Fibroblast of villous mesenchyme (primary cell): ENCODE results near the gene PLXNA2. TPM values are rescaled to one million over a fixed set of nuclear protein-coding genes. Genes with fewer than 3 reads are reported as not detected.

Experiments used
- DNase-seq: peaks from one replicate; pipeline ENCODE4 v3.0.0-alpha.2; 2010; ENCODE audit warnings: low read depth
- H3K4me3 ChIP-seq: 2 replicates; pipeline ENCODE4 v1.5.1; 2011; ENCODE audit warnings: low read depth, mild to moderate bottlenecking, low read length
- total RNA-seq: library from RNA; depleted of rRNA; stranded (reverse); fragments of >200 nt; gene quantifications from 2 replicates; pipeline ENCODE4 v1.2.3, GENCODE V29; 2012
- TF ChIP-seq, protein P1 (sequence below): IDR thresholded peaks from 2 replicates; pipeline ENCODE4 v1.5.1; 2012; ENCODE audit warnings: low read depth, mild to moderate bottlenecking, low read length; ENCODE audit not compliant: insufficient read depth

The PLXNA2 gene
- total RNA-seq, 1 donor, result 0.86 TPM

DNA sequence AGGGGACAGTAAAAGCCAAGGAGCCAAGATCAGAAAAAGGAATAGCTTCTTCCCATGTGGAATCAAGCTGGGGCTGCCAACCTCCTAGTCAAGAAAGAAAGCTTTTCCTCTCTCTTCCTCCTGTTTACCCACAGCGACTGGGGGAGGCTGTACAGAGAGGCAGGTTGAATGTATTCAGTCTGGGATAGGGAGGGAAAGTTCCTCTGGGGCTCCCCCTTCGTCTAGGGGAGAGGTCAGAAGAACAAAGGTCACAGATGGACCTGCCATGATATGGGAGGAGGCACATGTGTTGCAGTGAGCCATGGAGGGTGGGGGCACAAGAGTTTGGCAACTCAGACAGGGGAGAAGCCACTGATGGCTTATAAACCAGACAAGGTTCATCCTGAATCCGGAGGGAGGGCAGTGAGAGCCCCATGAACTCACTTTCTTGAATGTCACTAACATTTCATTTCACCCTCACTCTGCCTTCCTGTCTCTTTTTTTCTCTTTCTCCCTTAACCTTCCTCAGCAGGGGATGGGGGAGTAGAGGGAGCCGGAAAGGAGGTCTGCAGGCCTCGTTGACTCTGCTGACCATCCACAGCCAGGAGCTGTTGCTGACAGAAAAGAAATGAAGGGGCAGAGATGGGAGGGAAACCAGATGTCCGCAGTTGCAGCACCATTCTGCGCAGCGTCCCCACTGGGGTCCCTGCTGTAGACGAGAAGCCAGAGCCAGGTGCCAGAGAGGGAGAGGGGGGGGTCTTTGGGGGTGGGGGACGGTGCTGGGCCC, 61.1 kb downstream of the PLXNA2 start:
- TF ChIP-seq, protein P1, sequence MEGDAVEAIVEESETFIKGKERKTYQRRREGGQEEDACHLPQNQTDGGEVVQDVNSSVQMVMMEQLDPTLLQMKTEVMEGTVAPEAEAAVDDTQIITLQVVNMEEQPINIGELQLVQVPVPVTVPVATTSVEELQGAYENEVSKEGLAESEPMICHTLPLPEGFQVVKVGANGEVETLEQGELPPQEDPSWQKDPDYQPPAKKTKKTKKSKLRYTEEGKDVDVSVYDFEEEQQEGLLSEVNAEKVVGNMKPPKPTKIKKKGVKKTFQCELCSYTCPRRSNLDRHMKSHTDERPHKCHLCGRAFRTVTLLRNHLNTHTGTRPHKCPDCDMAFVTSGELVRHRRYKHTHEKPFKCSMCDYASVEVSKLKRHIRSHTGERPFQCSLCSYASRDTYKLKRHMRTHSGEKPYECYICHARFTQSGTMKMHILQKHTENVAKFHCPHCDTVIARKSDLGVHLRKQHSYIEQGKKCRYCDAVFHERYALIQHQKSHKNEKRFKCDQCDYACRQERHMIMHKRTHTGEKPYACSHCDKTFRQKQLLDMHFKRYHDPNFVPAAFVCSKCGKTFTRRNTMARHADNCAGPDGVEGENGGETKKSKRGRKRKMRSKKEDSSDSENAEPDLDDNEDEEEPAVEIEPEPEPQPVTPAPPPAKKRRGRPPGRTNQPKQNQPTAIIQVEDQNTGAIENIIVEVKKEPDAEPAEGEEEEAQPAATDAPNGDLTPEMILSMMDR, result no peak
- no peak overlapping the region for H3K4me3 ChIP-seq
- no peak for DNase-seq

DNA sequence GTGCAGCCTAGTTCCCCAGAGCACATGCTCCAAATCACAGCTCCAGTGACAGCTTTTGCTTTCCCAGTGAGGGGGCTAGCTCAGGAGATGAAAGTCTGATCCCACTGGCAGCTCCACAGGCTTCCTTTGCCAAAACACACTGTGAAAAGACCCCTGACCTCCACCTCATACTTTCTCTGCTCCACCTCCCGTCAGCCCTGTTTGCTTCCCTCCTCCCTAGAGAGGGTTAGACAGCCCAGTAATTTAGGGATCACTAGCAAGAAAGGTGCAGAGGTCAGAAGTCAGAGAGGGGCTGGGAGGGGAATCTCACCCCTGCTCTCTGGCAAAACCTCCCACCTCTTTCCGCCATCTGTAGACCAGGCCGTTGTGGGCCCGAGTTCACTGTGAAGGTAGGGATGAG, 62.8 kb downstream of the PLXNA2 start:
- H3K4me3 ChIP-seq, result no peak overlapping the region
- TF ChIP-seq, protein P1, result no peak
- no peak for DNase-seq

DNA sequence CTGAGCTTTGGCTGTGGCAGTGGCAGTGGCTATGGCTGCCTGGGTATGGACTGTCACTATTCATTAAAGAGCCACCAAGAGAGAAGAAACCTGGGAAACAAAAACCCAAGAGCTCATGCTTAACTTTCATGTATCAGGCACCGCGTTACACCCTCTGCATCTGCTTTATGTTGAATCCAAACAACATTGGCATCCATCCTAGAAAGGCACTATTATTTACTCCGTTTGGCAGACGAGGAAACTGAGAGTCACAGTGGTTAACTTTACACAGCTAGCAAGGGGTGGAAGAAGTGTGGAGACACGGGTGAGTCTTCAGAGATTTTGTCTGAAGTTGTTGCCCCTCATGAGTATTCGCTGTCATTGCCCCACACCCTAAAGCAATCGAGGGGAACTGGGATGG, 63.8 kb downstream of the PLXNA2 start:
- DNase-seq, result no peak
- H3K4me3 ChIP-seq, result no peak overlapping the region
- TF ChIP-seq, protein P1, result no peak

DNA sequence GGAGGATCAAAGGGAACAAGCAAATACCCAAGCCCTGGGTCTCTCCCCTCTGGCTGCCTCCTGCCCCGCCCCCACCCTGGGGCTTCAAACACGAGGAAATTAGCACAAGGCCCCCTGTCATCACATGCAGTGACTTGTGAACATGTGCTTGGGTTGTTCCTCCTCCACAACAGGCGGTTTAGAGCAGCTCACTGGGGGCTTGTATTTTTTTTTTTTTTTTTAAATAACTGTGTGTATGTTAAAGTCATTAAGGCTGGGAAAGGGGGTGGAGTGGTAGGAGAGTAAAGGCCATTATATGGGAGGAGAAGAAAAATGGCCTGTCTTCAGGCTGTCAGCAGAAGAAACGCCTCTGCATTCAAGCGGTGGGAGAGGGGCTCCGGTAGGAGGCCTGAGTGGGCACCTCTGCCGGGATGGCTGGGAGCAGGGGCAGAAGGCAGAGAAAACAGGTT, 64.2 kb downstream of the PLXNA2 start:
- H3K4me3 ChIP-seq, result no peak overlapping the region
- TF ChIP-seq, protein P1, result no peak
- DNase-seq, result no peak

GRCh38 chr1:208179263-208179816, 64.8 kb downstream of the PLXNA2 start:
- H3K4me3 ChIP-seq, result no peak overlapping the region
- TF ChIP-seq, protein P1, result no peak
- DNase-seq, result no peak

- DNase-seq, result no peak
- TF ChIP-seq, protein P1, result no peak
- H3K4me3 ChIP-seq, result no peak overlapping the region
These were observed 66.1 kb downstream of the PLXNA2 start for GRCh38 chr1:208178091-208178529.

GRCh38 chr1:208177656-208178055, 66.5 kb downstream of the PLXNA2 start:
- TF ChIP-seq, protein P1, result no peak
- H3K4me3 ChIP-seq, result no peak overlapping the region
- no peak for DNase-seq
